IPS-18c (cell line): Measurements from ENCODE around the gene PLK5.

Experiments
- H3K4me3 ChIP-seq: 2 replicates; pipeline ENCODE4 v1.7.0; 2013; ENCODE audit warnings: low read depth, mild to moderate bottlenecking, low read length, moderate library complexity; ENCODE audit not compliant: insufficient read depth
- H3K9me3 ChIP-seq: one replicate; pipeline ENCODE4 v1.6.1; 2013; ENCODE audit warnings: mild to moderate bottlenecking, low read length, moderate library complexity; ENCODE audit not compliant: control insufficient read depth, insufficient read depth

The PLK5 gene

GRCh38 chr19:1558552-1558951 is 34.7 kb downstream of the PLK5 start:
- H3K9me3 ChIP-seq = peaks cover 3% of the 10 kb centered on the region

GRCh38 chr19:1560286-1560882 is 36.5 kb downstream of the PLK5 start:
- H3K9me3 ChIP-seq = peaks cover 3% of the 10 kb centered on the region
- H3K4me3 ChIP-seq = no peak overlapping the region; the same call in 1 of the 2 replicates

More at GRCh38 chr19:1558552-1558951, 34.7 kb downstream of the PLK5 start:
- no peak overlapping the region for H3K4me3 ChIP-seq

GRCh38 chr19:1561236-1561842 is 37.5 kb downstream of the PLK5 start:
- H3K4me3 ChIP-seq = no peak overlapping the region

GRCh38 chr19:1563251-1563650 is 39.4 kb downstream of the PLK5 start:
- Histone ChIP-seq H3K4me3 (no peak overlapping the region), H3K9me3 (no peaks in the 10 kb centered on the region)

More at GRCh38 chr19:1561236-1561842, 37.5 kb downstream of the PLK5 start:
- H3K9me3 ChIP-seq = peaks cover 3% of the 10 kb centered on the region

GRCh38 chr19:1566392-1567115 is 42.7 kb downstream of the PLK5 start:
- peaks cover 6% of the 10 kb centered on the region for H3K9me3 ChIP-seq
- peak overlapping the region; percentile 82 for H3K4me3 ChIP-seq

GRCh38 chr19:1567116-1567847 is 43.4 kb downstream of the PLK5 start:
- peak overlapping the region; percentile 82 for H3K4me3 ChIP-seq
- peaks cover 6% of the 10 kb centered on the region for H3K9me3 ChIP-seq

GRCh38 chr19:1567848-1568227 is 44.0 kb downstream of the PLK5 start:
- Histone ChIP-seq H3K4me3 (no peak overlapping the region), H3K9me3 (peaks cover 6% of the 10 kb centered on the region)

GRCh38 chr19:1568320-1569019 is 44.6 kb downstream of the PLK5 start, which contains the start of gene MEX3D:
Gene MEX3D (minus strand): TSS chr19:1568325. CDS start chr19:1568058, 267 bp downstream.
- Histone ChIP-seq H3K4me3 (peak within 1 kb of the TSS; percentile 82), H3K9me3 (peaks cover 6% of the 10 kb centered on the region)

GRCh38 chr19:1569997-1570396 is 46.1 kb downstream of the PLK5 start:
- Histone ChIP-seq H3K4me3 (no peak overlapping the region), H3K9me3 (peaks cover 6% of the 10 kb centered on the region)

GRCh38 chr19:1570836-1571235 is 47.0 kb downstream of the PLK5 start:
- no peak overlapping the region for H3K4me3 ChIP-seq
- H3K9me3 ChIP-seq = peaks cover 6% of the 10 kb centered on the region

- Histone ChIP-seq H3K9me3 (peaks cover 6% of the 10 kb centered on the region), H3K4me3 (no peak overlapping the region)
These were observed 47.5 kb downstream of the PLK5 start for GRCh38 chr19:1571358-1571757.

GRCh38 chr19:1572795-1573194 is 48.9 kb downstream of the PLK5 start:
- Histone ChIP-seq H3K4me3 (no peak overlapping the region), H3K9me3 (peaks cover 6% of the 10 kb centered on the region)

GRCh38 chr19:1574354-1575136 is 50.7 kb downstream of the PLK5 start:
- Histone ChIP-seq H3K4me3 (no peak overlapping the region), H3K9me3 (peaks cover 2% of the 10 kb centered on the region)

GRCh38 chr19:1575323-1576241 is 51.7 kb downstream of the PLK5 start:
- H3K9me3 ChIP-seq = peaks cover 2% of the 10 kb centered on the region
- H3K4me3 ChIP-seq = no peak overlapping the region

- H3K4me3 ChIP-seq = no peak overlapping the region
- H3K9me3 ChIP-seq = no peaks in the 10 kb centered on the region
These were observed 52.6 kb downstream of the PLK5 start for GRCh38 chr19:1576242-1577089.
